SK-N-SH (cell line): ENCODE measurements around the gene DNAJC25. TPM values are rescaled to one million over a fixed set of nuclear protein-coding genes. Genes with fewer than 3 reads are reported as not detected.

ENCODE experiments used
- CTCF ChIA-PET: fragments of 300-600, 350-600 bp; formaldehyde crosslinking; extraction: SDS; loops from one replicate; lab custom pipeline; 2021; lab: Yijun Ruan, JAX
- POLR2A ChIA-PET: fragments of 350-600 bp; sonication (Branson Sonifier 250); formaldehyde crosslinking; extraction: SDS; loops from one replicate; lab custom pipeline; 2020; ENCODE audit warnings: antibody characterized with exemption, inconsistent platforms; lab: Yijun Ruan, JAX
- DNase-seq: peaks from one replicate; pipeline ENCODE4 v3.0.0; 2012
- H2AFZ ChIP-seq: fragments of 200-600 bp; sonication (generic); 2 replicates; pipeline ENCODE4 v1.8.1; 2016; ENCODE audit warnings: antibody characterized with exemption, mild to moderate bottlenecking, low read depth
- H3F3A ChIP-seq: fragments of 200-600 bp; sonication (generic); replicated peaks from 2 replicates; pipeline ENCODE3; 2016; ENCODE audit warnings: antibody characterized with exemption, mild to moderate bottlenecking; ENCODE audit not compliant: insufficient read depth
- H3K27ac ChIP-seq, 2 experiments: fragments of 200-500 bp in 1 of 2; fragments of 200-600 bp in 1 of 2; sonication (Bioruptor generic) in 1 of 2; sonication (generic), shearing (Covaris generic) in 1 of 2; 2 replicates each; pipeline versions ENCODE4 v1.5.1 to v1.6.1; 2014 to 2016; ENCODE audit warnings: low read depth in 2 of 2, inconsistent platforms in 1 of 2, low read length in 1 of 2, mild to moderate bottlenecking in 1 of 2, mixed read lengths in 1 of 2
- H3K27me3 ChIP-seq: fragments of 200-600 bp; sonication (generic), shearing (Covaris generic); 2 replicates; pipeline ENCODE4 v1.6.1; 2016; ENCODE audit warnings: mixed run types; ENCODE audit not compliant: insufficient read depth
- H3K36me3 ChIP-seq, 2 experiments: fragments of 200-500 bp in 1 of 2; fragments of 200-600 bp in 1 of 2; sonication (Bioruptor generic) in 1 of 2; sonication (generic) in 1 of 2; replicated peaks in 1 of 2; 2 replicates each; pipeline versions ENCODE3 to v1.5.1; 2014 to 2016; ENCODE audit warnings: low read length in 1 of 2, mild to moderate bottlenecking in 1 of 2; ENCODE audit not compliant: insufficient read depth in 2 of 2, control insufficient read depth in 1 of 2
- H3K4me1 ChIP-seq, 2 experiments: fragments of 200-500 bp in 1 of 2; fragments of 200-600 bp in 1 of 2; sonication (Bioruptor generic) in 1 of 2; sonication (generic), shearing (Covaris generic) in 1 of 2; 2 replicates each; pipeline versions ENCODE4 v1.5.1 to v1.6.1; 2014 to 2016; ENCODE audit warnings: low read depth in 1 of 2, low read length in 1 of 2, mixed run types in 1 of 2; ENCODE audit not compliant: insufficient read depth in 2 of 2, control insufficient read depth in 1 of 2
- H3K4me2 ChIP-seq: fragments of 200-600 bp; sonication (generic), shearing (Covaris generic); 2 replicates; pipeline ENCODE4 v1.6.1; 2017; ENCODE audit warnings: mixed run types
- H3K4me3 ChIP-seq, 2 experiments: fragments of 200-500 bp in 1 of 2; fragments of 200-600 bp in 1 of 2; sonication (Bioruptor generic) in 1 of 2; sonication (generic), shearing (Covaris generic) in 1 of 2; 2 replicates each; pipeline versions ENCODE4 v1.5.1 to v1.8.1; 2014 to 2016; ENCODE audit warnings: low read depth in 2 of 2, inconsistent platforms in 1 of 2, low read length in 1 of 2, mild to moderate bottlenecking in 1 of 2, mixed read lengths in 1 of 2, moderate library complexity in 1 of 2
- H3K79me2 ChIP-seq: fragments of 200-600 bp; sonication (generic); 2 replicates; pipeline ENCODE4 v1.8.1; 2017; ENCODE audit warnings: mild to moderate bottlenecking; ENCODE audit not compliant: insufficient read depth
- H3K9ac ChIP-seq: fragments of 200-600 bp; sonication (generic); 2 replicates; pipeline ENCODE4 v1.6.1; 2017; ENCODE audit warnings: mixed run types
- H3K9me2 ChIP-seq: fragments of 200-600 bp; sonication (generic); 2 replicates; pipeline ENCODE4 v1.6.1; 2017; ENCODE audit warnings: mixed run types
- H3K9me3 ChIP-seq: fragments of 200-600 bp; sonication (generic); 2 replicates; pipeline ENCODE4 v1.6.1; 2017; ENCODE audit warnings: mixed run types, mild to moderate bottlenecking, moderate library complexity
- H4K20me1 ChIP-seq: fragments of 200-600 bp; sonication (generic); 2 replicates; pipeline ENCODE4 v1.6.1; 2017; ENCODE audit warnings: mild to moderate bottlenecking, mixed run types; ENCODE audit not compliant: insufficient read depth
- CTCF ChIP-seq: fragments of 200-600 bp; sonication (generic); IDR thresholded peaks from 2 replicates; pipeline ENCODE4 v1.6.1; 2017; ENCODE audit warnings: antibody characterized with exemption, mild to moderate bottlenecking, moderate library complexity
- GATA2 ChIP-seq: sonication (generic); formaldehyde crosslinking; IDR thresholded peaks from 2 replicates; pipeline ENCODE4 v1.5.0; 2020; ENCODE audit warnings: mild to moderate bottlenecking, missing genetic modification reagents
- IRF3 ChIP-seq: fragments of 150-350 bp; IDR thresholded peaks from 2 replicates; pipeline ENCODE4 v1.6.1; 2016; ENCODE audit warnings: mild to moderate bottlenecking, low read depth, low read length
- JUND ChIP-seq: IDR thresholded peaks from 2 replicates; pipeline ENCODE4 v1.4.0; 2012
- MAX ChIP-seq: IDR thresholded peaks from 2 replicates; pipeline ENCODE4 v1.4.0; 2012; ENCODE audit warnings: low read depth
- MEF2A ChIP-seq: IDR thresholded peaks from 2 replicates; pipeline ENCODE4 v1.4.0; 2012; ENCODE audit warnings: low read depth, borderline replicate concordance
- NRF1 ChIP-seq: IDR thresholded peaks from 2 replicates; pipeline ENCODE4 v1.6.1; 2012; ENCODE audit warnings: low read depth, mild to moderate bottlenecking, low read length
- RAD21 ChIP-seq: IDR thresholded peaks from 2 replicates; pipeline ENCODE4 v1.6.1; 2012; ENCODE audit warnings: mild to moderate bottlenecking, low read length
- RCOR1 ChIP-seq: fragments of 150-350 bp; IDR thresholded peaks from 2 replicates; pipeline ENCODE4 v1.6.1; 2017; ENCODE audit warnings: antibody characterized with exemption, low read length
- REST ChIP-seq: IDR thresholded peaks from 2 replicates; pipeline ENCODE4 v1.6.1; 2012; ENCODE audit warnings: mild to moderate bottlenecking, low read depth, low read length, moderate library complexity
- RXRA ChIP-seq: IDR thresholded peaks from 2 replicates; pipeline ENCODE4 v1.4.0; 2012; ENCODE audit warnings: low read depth, mild to moderate bottlenecking, borderline replicate concordance
- SIN3A ChIP-seq: IDR thresholded peaks from 2 replicates; pipeline ENCODE4 v1.6.1; 2012; ENCODE audit warnings: low read depth, mild to moderate bottlenecking, low read length, moderate library complexity, borderline replicate concordance
- SMC3 ChIP-seq: IDR thresholded peaks from 2 replicates; pipeline ENCODE4 v1.6.1; 2012; ENCODE audit warnings: low read depth, low read length, improper control_type of control experiment
- YY1 ChIP-seq: IDR thresholded peaks from 2 replicates; pipeline ENCODE4 v1.4.0; 2012; ENCODE audit warnings: low read depth, mild to moderate bottlenecking
- WGBS: methylation state at CpG from one replicate; pipeline ENCODE4 v1.1.6; 2017; ENCODE audit warnings: low lambda C conversion rate; 5-methylcytosine and 5-hydroxymethylcytosine counted together
- polyA plus RNA-seq, 3 experiments: library from polyadenylated mRNA; depleted of rRNA; stranded (reverse); fragments of >200 nt; gene quantifications; 2 replicates each; pipeline ENCODE4 v1.2.3, GENCODE V29; 2012

The DNAJC25 gene
- polyA plus RNA-seq, 1 of the 3 experiments (the other 2 are of a cell fraction) = 3.3 TPM

- WGBS = 2% methylated on average over 36 of the region's 41 CpGs
- Histone ChIP-seq H3K9me2 (no peaks in the 10 kb centered on the region), H4K20me1 (no peaks in the 10 kb centered on the region), H3K9me3 (no peaks in the 10 kb centered on the region), H2AFZ (peak overlapping the region; percentile 94), H3K4me2 (peak overlapping the region; percentile 92), H3F3A (peaks cover 7% of the 10 kb centered on the region), H3K27me3 (no peaks in the 10 kb centered on the region), H3K4me3 (peak overlapping the region; percentile 54 to 75), H3K27ac (peak overlapping the region in 1 of 2 experiments; percentile 53; a peak in 2 of 4 replicates), H3K36me3 (peaks cover 14 to 23% of the 10 kb centered on the region in 2 experiments), H3K4me1 (no peaks in the 10 kb centered on the region; a peak in 1 of 4 replicates), H3K9ac (peak overlapping the region; percentile 62), H3K79me2 (no peaks in the 10 kb centered on the region)
- peak; percentile 66 for DNase-seq
- no peak for TF ChIP-seq NRF1
- peak; percentile 61 for TF ChIP-seq SMC3
- peak; percentile 77 for TF ChIP-seq CTCF
- TF ChIP-seq RCOR1 = no peak
- 0 out of 2 replicates have a peak, but pooled peaks have one; percentile 21 for TF ChIP-seq YY1
- peak; percentile 80 for TF ChIP-seq RAD21
- ChIA-PET CTCF (interaction anchor here (0.6 to 4.8 kb wide), 30 partner anchors 8 to 1271 kb away, joined by 3 to 49 read pairs (median 4); partner anchors contain the start of gene DNAJC25), POLR2A (no interaction called here)
These were observed 33.0 kb upstream of the DNAJC25 start for GRCh38 chr9:111597852-111598732.

GRCh38 chr9:111598733-111599091 is 32.4 kb upstream of the DNAJC25 start:
- no peak for DNase-seq
- 4% methylated on average over 16 of the region's 16 CpGs for WGBS
- peaks cover 7% of the 10 kb centered on the region for H3F3A ChIP-seq
- no peaks in the 10 kb centered on the region; a peak in 1 of 4 replicates for H3K4me1 ChIP-seq
- CTCF ChIA-PET = interaction anchor here (0.6 to 4.8 kb wide), 22 partner anchors 10 to 476 kb away, joined by 3 to 49 read pairs (median 4); partner anchors contain the start of gene DNAJC25
- H3K4me3 ChIP-seq = peak overlapping the region; percentile 54 to 75
- no peaks in the 10 kb centered on the region for H4K20me1 ChIP-seq
- no peaks in the 10 kb centered on the region for H3K9me2 ChIP-seq
- H3K36me3 ChIP-seq = peaks cover 14 to 20% of the 10 kb centered on the region in 2 experiments
- H3K9ac ChIP-seq = peak overlapping the region; percentile 62
- TF ChIP-seq RXRA = no peak
- no peak for TF ChIP-seq IRF3
- TF ChIP-seq GATA2 (CRISPR knock-in tag) = no peak
- no peak for TF ChIP-seq REST
- TF ChIP-seq MAX = no peak
- TF ChIP-seq JUND = no peak
- no peak for TF ChIP-seq SIN3A
- no peak for TF ChIP-seq MEF2A
- H3K4me2 ChIP-seq = peak overlapping the region; percentile 92
- no peaks in the 10 kb centered on the region for H3K9me3 ChIP-seq
- peak overlapping the region in 1 of 2 experiments; percentile 53; a peak in 2 of 4 replicates for H3K27ac ChIP-seq
- H3K79me2 ChIP-seq = no peaks in the 10 kb centered on the region
- no peaks in the 10 kb centered on the region for H3K27me3 ChIP-seq
- POLR2A ChIA-PET = no interaction called here
- peak overlapping the region; percentile 94 for H2AFZ ChIP-seq
